Measurements from ENCODE around the gene CEP76. TPM values are rescaled to one million over a fixed set of nuclear protein-coding genes. Genes with fewer than 3 reads are reported as not detected.

Gene CEP76
- total and polyA plus RNA-seq, 7 experiments from 2014 or later, result 6.9 to 13.2 (median 9.4) TPM

- no peak overlapping the region for H3K27ac ChIP-seq (ENCODE audit: low read depth, low read length)
- H3K4me1 ChIP-seq (ENCODE audit: control insufficient read depth in 2 of 2, insufficient read depth in 2 of 2, low read length in 2 of 2), result peaks cover 16 to 19% of the 10 kb centered on the region in 2 donors
- H3K4me3 Mint-ChIP-seq, result no peak overlapping the region
- peaks cover 0 to 19% (median 0%) of the 10 kb centered on the region in 3 experiments for H3K36me3 ChIP-seq (ENCODE audit: control insufficient read depth in 2 of 3, insufficient read depth in 3 of 3, low read length in 3 of 3)
- H3K4me1 Mint-ChIP-seq, result peaks cover 27 to 45% (median 34%) of the 10 kb centered on the region in 7 donors
- intact Hi-C loops (cut with micrococcal nuclease), result loop anchor here (5.0 to 10.0 kb wide), 5 partner anchors 42 to 1025 kb away; partner anchors contain the start of genes FAM210A (in 1 of the 2), IMPA2 (in 1 of the 2), RNMT (in 1 of the 2) and SPIRE1 (in 1 of the 2)
- H3K27me3 ChIP-seq (ENCODE audit: control insufficient read depth in 2 of 2, insufficient read depth in 2 of 2, low read length in 2 of 2), result no peaks in the 10 kb centered on the region
- no peak overlapping the region for H3K4me3 ChIP-seq (ENCODE audit: low read length)
- no peak for DNase-seq
- no peak for ATAC-seq
- peaks cover 0 to 11% (median 6%) of the 10 kb centered on the region in 5 donors for H3K36me3 Mint-ChIP-seq
- H3K9me3 ChIP-seq (ENCODE audit: control insufficient read depth in 2 of 3, low read length in 3 of 3), result no peaks in the 10 kb centered on the region
- H3K27ac Mint-ChIP-seq, result no peak overlapping the region
- CTCF ChIA-PET, result no interaction called here
- POLR2A ChIA-PET, result no interaction called here
- peaks cover 0 to 2% (median 0%) of the 10 kb centered on the region in 11 donors for H3K9me3 Mint-ChIP-seq
- H3K27me3 Mint-ChIP-seq, result no peaks in the 10 kb centered on the region
Measured at GRCh38 chr18:12699747-12700146, 2.8 kb downstream of the CEP76 start.

GRCh38 chr18:12694032-12694431, 8.5 kb downstream of the CEP76 start:
- Mint-ChIP-seq H3K4me1 (peaks cover 0 to 29% (median 5%) of the 10 kb centered on the region in 7 donors), H3K9me3 (peaks cover 0 to 2% (median 0%) of the 10 kb centered on the region in 11 donors), H3K4me3 (no peak overlapping the region), H3K27ac (peak overlapping the region in 1 of 9 donors; percentile 54), H3K27me3 (no peaks in the 10 kb centered on the region), H3K36me3 (peaks cover 3 to 26% (median 12%) of the 10 kb centered on the region in 5 donors)
- ATAC-seq, result no peak
- intact Hi-C loops (cut with micrococcal nuclease), result no loop called here
- ChIA-PET POLR2A (no interaction called here), CTCF (no interaction called here)
- H3K27me3 ChIP-seq (ENCODE audit: control insufficient read depth in 2 of 2, insufficient read depth in 2 of 2, low read length in 2 of 2), result no peaks in the 10 kb centered on the region
- DNase-seq, result no peak
- no peaks in the 10 kb centered on the region for H3K4me1 ChIP-seq (ENCODE audit: control insufficient read depth in 2 of 2, insufficient read depth in 2 of 2, low read length in 2 of 2)
- peaks cover 0 to 13% (median 0%) of the 10 kb centered on the region in 3 experiments for H3K36me3 ChIP-seq (ENCODE audit: control insufficient read depth in 2 of 3, insufficient read depth in 3 of 3, low read length in 3 of 3)
- H3K27ac ChIP-seq (ENCODE audit: low read depth, low read length), result no peak overlapping the region
- H3K4me3 ChIP-seq (ENCODE audit: low read length), result no peak overlapping the region
- no peaks in the 10 kb centered on the region for H3K9me3 ChIP-seq (ENCODE audit: control insufficient read depth in 2 of 3, low read length in 3 of 3)

- ChIA-PET CTCF (no interaction called here), POLR2A (no interaction called here)
- intact Hi-C loops (cut with micrococcal nuclease), result no loop called here
- peak overlapping the region in 3 of 9 donors; percentile 3 to 35 (median 14) for H3K27ac Mint-ChIP-seq
- ATAC-seq (no peak), DNase-seq (no peak)
- peaks cover 3 to 19% (median 11%) of the 10 kb centered on the region in 5 donors for H3K36me3 Mint-ChIP-seq
- no peaks in the 10 kb centered on the region for H3K27me3 Mint-ChIP-seq
- H3K4me3 Mint-ChIP-seq, result no peak overlapping the region
- H3K9me3 Mint-ChIP-seq, result peaks cover 0 to 2% (median 0%) of the 10 kb centered on the region in 11 donors
- Histone ChIP-seq H3K36me3 (ENCODE audit: control insufficient read depth in 2 of 3, insufficient read depth in 3 of 3, low read length in 3 of 3) (peaks cover 0 to 5% (median 0%) of the 10 kb centered on the region in 3 experiments), H3K27ac (ENCODE audit: low read depth, low read length) (no peak overlapping the region), H3K4me3 (ENCODE audit: low read length) (no peak overlapping the region), H3K27me3 (ENCODE audit: control insufficient read depth in 2 of 2, insufficient read depth in 2 of 2, low read length in 2 of 2) (no peaks in the 10 kb centered on the region), H3K4me1 (ENCODE audit: control insufficient read depth in 2 of 2, insufficient read depth in 2 of 2, low read length in 2 of 2) (no peaks in the 10 kb centered on the region), H3K9me3 (ENCODE audit: control insufficient read depth in 2 of 3, low read length in 3 of 3) (no peaks in the 10 kb centered on the region)
- peaks cover 0 to 22% (median 4%) of the 10 kb centered on the region in 7 donors for H3K4me1 Mint-ChIP-seq
Measured at GRCh38 chr18:12692206-12692605, 10.3 kb downstream of the CEP76 start.

- no peak for ATAC-seq
- intact Hi-C loops (cut with micrococcal nuclease), result no loop called here
- Mint-ChIP-seq H3K4me1 (peaks cover 0 to 20% (median 4%) of the 10 kb centered on the region in 7 donors), H3K27me3 (no peaks in the 10 kb centered on the region), H3K4me3 (no peak overlapping the region), H3K27ac (no peak overlapping the region), H3K9me3 (no peaks in the 10 kb centered on the region), H3K36me3 (peaks cover 3 to 15% (median 9%) of the 10 kb centered on the region in 5 donors)
- Histone ChIP-seq H3K36me3 (ENCODE audit: control insufficient read depth in 2 of 3, insufficient read depth in 3 of 3, low read length in 3 of 3) (peaks cover 0 to 5% (median 0%) of the 10 kb centered on the region in 3 experiments), H3K27me3 (ENCODE audit: control insufficient read depth in 2 of 2, insufficient read depth in 2 of 2, low read length in 2 of 2) (no peaks in the 10 kb centered on the region), H3K27ac (ENCODE audit: low read depth, low read length) (no peak overlapping the region), H3K9me3 (ENCODE audit: control insufficient read depth in 2 of 3, low read length in 3 of 3) (no peaks in the 10 kb centered on the region), H3K4me3 (ENCODE audit: low read length) (no peak overlapping the region), H3K4me1 (ENCODE audit: control insufficient read depth in 2 of 2, insufficient read depth in 2 of 2, low read length in 2 of 2) (no peaks in the 10 kb centered on the region)
- no peak for DNase-seq
- ChIA-PET POLR2A (no interaction called here), CTCF (no interaction called here)
Measured at GRCh38 chr18:12689256-12689850, 13.2 kb downstream of the CEP76 start.

GRCh38 chr18:12686100-12686499, 16.4 kb downstream of the CEP76 start:
- Histone ChIP-seq H3K27me3 (ENCODE audit: control insufficient read depth in 2 of 2, insufficient read depth in 2 of 2, low read length in 2 of 2) (no peaks in the 10 kb centered on the region), H3K27ac (ENCODE audit: low read depth, low read length) (no peak overlapping the region), H3K36me3 (ENCODE audit: control insufficient read depth in 2 of 3, insufficient read depth in 3 of 3, low read length in 3 of 3) (no peaks in the 10 kb centered on the region), H3K9me3 (ENCODE audit: control insufficient read depth in 2 of 3, low read length in 3 of 3) (no peaks in the 10 kb centered on the region), H3K4me1 (ENCODE audit: control insufficient read depth in 2 of 2, insufficient read depth in 2 of 2, low read length in 2 of 2) (no peaks in the 10 kb centered on the region), H3K4me3 (ENCODE audit: low read length) (no peak overlapping the region)
- ChIA-PET CTCF (no interaction called here), POLR2A (interaction anchor here (0.6 kb wide), 1 partner anchor 306 kb away, joined by 4 read pairs; no protein-coding TSS in a partner anchor)
- H3K36me3 Mint-ChIP-seq, result peaks cover 0 to 6% (median 0%) of the 10 kb centered on the region in 5 donors
- peaks cover 0 to 6% (median 0%) of the 10 kb centered on the region in 7 donors for H3K4me1 Mint-ChIP-seq
- DNase-seq, result no peak
- no peaks in the 10 kb centered on the region for H3K27me3 Mint-ChIP-seq
- H3K4me3 Mint-ChIP-seq, result no peak overlapping the region
- ATAC-seq, result no peak
- no peaks in the 10 kb centered on the region for H3K9me3 Mint-ChIP-seq
- intact Hi-C loops (cut with micrococcal nuclease), result no loop called here
- H3K27ac Mint-ChIP-seq, result no peak overlapping the region

GRCh38 chr18:12679183-12679786, 23.2 kb downstream of the CEP76 start:
- H3K9me3 Mint-ChIP-seq, result no peaks in the 10 kb centered on the region
- peak overlapping the region in 8 of 9 donors; percentile 18 to 87 (median 52) for H3K27ac Mint-ChIP-seq
- Histone ChIP-seq H3K27ac (ENCODE audit: low read depth, low read length) (no peak overlapping the region), H3K9me3 (ENCODE audit: control insufficient read depth in 2 of 3, low read length in 3 of 3) (no peaks in the 10 kb centered on the region), H3K36me3 (ENCODE audit: control insufficient read depth in 2 of 3, insufficient read depth in 3 of 3, low read length in 3 of 3) (peaks cover 9 to 18% (median 12%) of the 10 kb centered on the region in 3 experiments), H3K27me3 (ENCODE audit: control insufficient read depth in 2 of 2, insufficient read depth in 2 of 2, low read length in 2 of 2) (no peaks in the 10 kb centered on the region), H3K4me3 (ENCODE audit: low read length) (no peak overlapping the region), H3K4me1 (ENCODE audit: control insufficient read depth in 2 of 2, insufficient read depth in 2 of 2, low read length in 2 of 2) (peaks cover 0 to 8% of the 10 kb centered on the region in 2 donors)
- no peaks in the 10 kb centered on the region for H3K27me3 Mint-ChIP-seq
- intact Hi-C loops (cut with micrococcal nuclease), result no loop called here
- no peak for DNase-seq
- ChIA-PET CTCF (no interaction called here), POLR2A (interaction anchor here (0.6 to 0.7 kb wide), 2 partner anchors 150 to 986 kb away, joined by 4 read pairs; no protein-coding TSS in a partner anchor)
- H3K4me1 Mint-ChIP-seq, result peaks cover 9 to 15% (median 11%) of the 10 kb centered on the region in 7 donors
- H3K36me3 Mint-ChIP-seq, result peaks cover 3 to 22% (median 6%) of the 10 kb centered on the region in 5 donors
- no peak for ATAC-seq
- peak overlapping the region in 7 of 10 donors; percentile 2 to 64 (median 54) for H3K4me3 Mint-ChIP-seq
